HG03108 (cell line): ENCODE measurements around the gene IQCH.

Source experiments
- ATAC-seq: cut with Tn5 transposase; IDR thresholded peaks from one replicate; pipeline ENCODE4 v1.9.1; 2021; ENCODE audit warnings: moderate library complexity; ENCODE audit not compliant: unreplicated experiment

IQCH gene

GRCh38 chr15:67254238-67255175 is at the start of gene IQCH, which contains the start of gene AAGAB:
IQCH (plus strand) TSS chr15:67254786; CDS start chr15:67254897, 111 bp downstream.
AAGAB (minus strand) TSS chr15:67254661; CDS start chr15:67254631, 30 bp downstream.
- peak; percentile 96 for ATAC-seq

- no peak for ATAC-seq
Observed at GRCh38 chr15:67207555-67208207, 46.9 kb upstream of the IQCH start.

- ATAC-seq = no peak
Observed at GRCh38 chr15:67208396-67208795, 46.2 kb upstream of the IQCH start.

GRCh38 chr15:67210555-67211168 is 43.9 kb upstream of the IQCH start:
- ATAC-seq = no peak

GRCh38 chr15:67212684-67213367 is 41.8 kb upstream of the IQCH start:
- no peak for ATAC-seq

- ATAC-seq = no peak
Observed at GRCh38 chr15:67215102-67215501, 39.5 kb upstream of the IQCH start.

- no peak for ATAC-seq
Observed at GRCh38 chr15:67216859-67217258, 37.7 kb upstream of the IQCH start.

GRCh38 chr15:67218428-67218827 is 36.2 kb upstream of the IQCH start:
- ATAC-seq = no peak

- no peak for ATAC-seq
Observed at GRCh38 chr15:67219288-67219687, 35.3 kb upstream of the IQCH start.

- ATAC-seq = no peak
Observed at GRCh38 chr15:67224889-67225288, 29.7 kb upstream of the IQCH start.

GRCh38 chr15:67225336-67225735 is 29.2 kb upstream of the IQCH start:
- no peak for ATAC-seq

- ATAC-seq = no peak
Observed at GRCh38 chr15:67227431-67227830, 27.2 kb upstream of the IQCH start.

GRCh38 chr15:67227846-67228245 is 26.7 kb upstream of the IQCH start:
- no peak for ATAC-seq

- no peak for ATAC-seq
Observed at GRCh38 chr15:67228286-67228685, 26.3 kb upstream of the IQCH start.

GRCh38 chr15:67230504-67230903 is 24.1 kb upstream of the IQCH start:
- ATAC-seq = no peak

- ATAC-seq = no peak
Observed at GRCh38 chr15:67232591-67232990, 22.0 kb upstream of the IQCH start.

GRCh38 chr15:67240235-67241131 is 14.1 kb upstream of the IQCH start:
- ATAC-seq = peak; percentile 26

GRCh38 chr15:67241132-67241855 is 13.3 kb upstream of the IQCH start:
- ATAC-seq = peak; percentile 59

GRCh38 chr15:67242708-67243111 is 11.9 kb upstream of the IQCH start:
- no peak for ATAC-seq
